ENCODE results near the gene MFAP3. TPM values are rescaled to one million over a fixed set of nuclear protein-coding genes. Genes with fewer than 3 reads are reported as not detected.
"Not testable (repeated sequence)": the region's sequence is repeated elsewhere in the genome, so short reads cannot be mapped to it uniquely, and the experiment has no call there.

The MFAP3 gene
- total RNA-seq, result 24.7 and 25.0 TPM in 2 replicates

DNA sequence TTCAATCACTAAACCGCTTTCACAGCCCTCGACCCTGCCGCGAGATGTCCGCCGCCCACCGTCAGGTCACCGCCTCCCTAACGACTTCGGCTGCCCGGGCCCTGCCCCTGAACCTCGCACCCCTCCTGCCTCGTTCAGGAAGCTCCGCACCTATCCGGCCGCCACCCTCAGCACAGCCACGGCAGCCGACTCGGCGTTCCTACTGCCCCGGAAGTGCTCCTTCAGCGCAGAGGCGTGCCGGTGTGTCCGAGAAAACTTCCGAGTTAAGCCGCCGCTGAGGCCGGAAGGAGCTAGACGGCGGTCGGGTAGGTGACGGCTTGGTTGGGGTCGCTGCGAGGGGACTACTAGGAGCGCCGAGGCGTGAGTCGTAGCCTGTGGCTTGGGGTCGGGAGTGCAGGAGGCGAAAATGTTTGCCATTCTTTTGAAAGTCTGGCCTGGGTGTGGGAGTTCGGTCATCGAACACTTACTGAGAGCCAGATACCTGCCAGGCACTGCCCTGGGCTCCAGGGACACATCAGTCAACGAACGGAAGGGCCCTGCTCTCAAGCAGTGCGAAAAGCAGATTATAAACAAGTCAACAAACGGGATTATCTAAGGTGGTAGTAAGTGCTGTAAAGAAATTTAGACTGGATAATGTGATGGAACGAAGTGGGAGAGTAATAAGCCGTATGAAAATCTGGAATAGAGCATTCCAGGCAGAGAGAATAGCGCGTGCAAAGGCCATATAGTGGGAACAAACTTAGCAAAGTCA lies at the start of gene MFAP3, which contains the start of gene FAM114A2:
TSS of gene MFAP3 (plus strand) at position 261 of the 751 bp plus-strand sequence. CDS start 10,756 bp downstream, outside the sequence.
TSS of gene FAM114A2 (minus strand) at position 204 of the 751 bp plus-strand sequence. CDS start 3,957 bp downstream, outside the sequence.
- intact Hi-C loops (cut with micrococcal nuclease), result loop anchor here (1.0 to 5.0 kb wide), 6 partner anchors 36 to 898 kb away; partner anchors contain the start of genes CNOT8, GALNT10, GEMIN5 and LARP1

DNA sequence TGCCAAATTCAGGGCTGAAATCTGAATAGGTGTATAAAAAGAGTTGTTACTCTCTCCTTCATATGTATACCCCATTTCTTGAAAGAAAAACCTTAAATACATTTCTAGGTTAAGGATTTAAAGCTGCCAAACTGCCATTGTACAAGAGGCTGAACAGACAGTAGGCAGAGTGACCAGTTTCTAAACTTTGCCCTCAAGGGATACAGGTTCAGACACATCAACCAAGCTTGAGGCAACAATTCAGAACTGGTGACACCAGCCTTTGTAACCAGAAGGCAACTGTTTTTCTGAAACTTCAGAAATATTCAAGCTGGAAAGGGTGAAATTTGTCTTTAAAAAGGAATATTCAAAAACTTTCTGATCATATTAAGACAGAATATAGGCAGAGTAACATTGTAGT lies 47.6 kb upstream of the MFAP3 start:
- intact Hi-C loops (cut with micrococcal nuclease), result no loop called here

DNA sequence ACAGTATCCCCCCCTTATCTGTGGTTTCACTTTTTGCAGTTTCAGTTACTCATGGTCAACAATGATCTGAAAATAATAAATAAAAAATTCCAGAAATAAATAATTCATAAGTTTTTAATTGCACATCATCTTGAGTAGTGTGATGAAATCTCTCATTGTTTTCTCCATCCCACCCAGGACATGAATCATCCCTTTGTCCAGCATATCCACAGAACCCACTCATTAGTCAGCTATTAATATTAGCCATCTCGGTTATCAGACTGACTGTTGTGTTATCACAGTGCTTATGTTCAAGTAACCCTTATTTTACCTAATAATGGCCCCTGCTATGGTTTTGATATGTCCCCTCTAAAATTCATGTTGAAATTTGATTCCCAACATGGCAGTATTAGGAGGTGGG lies 40.8 kb upstream of the MFAP3 start:
- intact Hi-C loops (cut with micrococcal nuclease), result no loop called here

DNA sequence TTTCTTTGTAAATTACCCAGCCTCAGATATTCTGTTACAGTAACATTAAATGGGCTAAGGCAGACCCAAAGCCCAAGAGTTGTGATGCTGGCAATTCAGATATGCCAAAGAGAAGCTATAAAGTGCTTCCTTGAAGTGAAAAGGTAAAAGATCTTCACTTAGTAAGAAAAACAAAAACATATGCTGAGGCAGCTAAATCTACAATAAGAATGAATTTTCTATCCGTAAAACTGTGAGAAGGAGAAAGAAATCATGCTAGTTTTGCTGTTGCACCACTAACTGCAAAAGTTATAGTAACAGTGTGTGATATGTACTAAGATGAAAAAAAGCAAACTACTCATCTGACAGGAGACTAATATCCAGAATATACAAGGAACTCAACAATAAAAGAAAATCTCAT lies 40.0 kb upstream of the MFAP3 start:
- intact Hi-C loops (cut with micrococcal nuclease), result no loop called here

DNA sequence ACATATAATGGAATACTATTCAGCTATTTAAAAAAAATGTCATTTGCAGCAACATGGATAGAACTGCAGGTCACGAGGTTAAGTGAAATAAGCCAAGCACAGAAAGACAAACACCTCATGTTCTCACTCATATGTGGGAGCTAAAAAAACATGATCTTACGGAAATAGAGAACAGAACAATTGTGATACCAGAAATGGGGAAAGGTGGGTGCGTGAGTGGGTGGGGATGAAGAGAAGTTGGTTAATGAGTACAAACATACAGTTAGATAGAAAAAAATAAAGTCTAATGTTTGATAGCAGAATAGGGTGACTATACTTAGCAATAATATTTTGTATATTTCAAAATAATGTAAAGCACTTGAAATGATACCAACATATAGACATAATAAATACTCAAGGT lies 38.8 kb upstream of the MFAP3 start:
- intact Hi-C loops (cut with micrococcal nuclease), result no loop called here

DNA sequence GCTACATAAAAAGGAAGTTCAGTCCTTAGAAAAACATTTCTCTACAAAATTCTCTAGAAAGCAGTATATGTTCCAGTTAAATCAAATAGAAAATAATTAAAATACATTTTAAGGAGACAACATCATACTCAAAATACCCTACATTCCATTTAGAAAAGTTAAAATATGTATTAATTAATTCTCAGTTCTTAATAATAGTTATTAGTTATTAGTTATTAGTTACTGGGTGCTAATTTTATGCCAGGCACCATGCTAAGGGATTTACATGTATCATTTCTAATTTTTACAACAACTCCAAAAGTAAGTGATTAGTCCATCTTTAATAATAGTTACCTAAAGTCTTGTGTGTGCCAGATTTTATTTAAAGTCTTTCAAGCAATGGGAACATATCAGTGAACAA lies 38.1 kb upstream of the MFAP3 start:
- intact Hi-C loops (cut with micrococcal nuclease), result no loop called here

DNA sequence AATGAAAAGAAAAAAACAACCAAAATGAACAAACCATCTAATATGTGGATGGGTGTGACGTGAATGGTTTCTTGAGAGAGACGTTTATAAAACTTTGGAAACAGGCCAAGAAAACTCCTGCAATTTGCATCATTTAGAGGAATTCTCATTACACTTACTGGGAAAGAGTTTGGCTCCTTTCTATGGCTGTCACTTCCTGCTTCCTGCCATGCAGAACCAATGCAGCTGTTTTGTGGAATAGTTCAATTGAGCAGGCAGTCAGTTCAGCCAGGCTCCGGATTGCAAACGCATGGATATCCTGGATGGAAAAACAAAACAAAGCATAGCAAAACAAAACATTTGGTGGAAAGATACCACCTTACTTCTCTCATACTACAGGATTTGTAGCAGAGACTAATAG lies 36.7 kb upstream of the MFAP3 start:
- intact Hi-C loops (cut with micrococcal nuclease), result no loop called here

DNA sequence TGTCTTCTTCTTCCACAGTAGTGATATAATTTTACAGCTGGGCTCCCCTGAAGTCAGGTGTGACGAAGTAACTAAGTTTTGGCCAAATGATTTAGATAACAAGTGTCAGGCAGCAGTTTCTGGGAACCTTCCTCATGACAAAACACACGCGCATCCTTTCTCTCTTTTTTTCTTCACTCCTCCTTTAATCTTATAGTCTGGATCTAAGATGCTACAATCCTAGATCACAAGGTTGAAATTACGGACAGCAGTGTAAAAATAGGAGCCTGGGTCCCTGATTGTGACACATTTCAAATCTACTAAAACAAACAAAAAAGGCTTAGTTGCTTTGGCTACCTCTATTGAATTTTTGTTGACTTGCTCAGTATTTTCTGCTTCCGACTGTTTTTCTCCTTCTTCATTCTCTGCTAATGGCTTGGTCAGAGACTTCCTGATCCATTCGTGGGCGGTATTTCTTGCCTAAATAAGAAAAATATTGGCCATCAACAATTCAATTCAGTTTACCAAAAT lies 36.2 kb upstream of the MFAP3 start:
- intact Hi-C loops (cut with micrococcal nuclease), result no loop called here

DNA sequence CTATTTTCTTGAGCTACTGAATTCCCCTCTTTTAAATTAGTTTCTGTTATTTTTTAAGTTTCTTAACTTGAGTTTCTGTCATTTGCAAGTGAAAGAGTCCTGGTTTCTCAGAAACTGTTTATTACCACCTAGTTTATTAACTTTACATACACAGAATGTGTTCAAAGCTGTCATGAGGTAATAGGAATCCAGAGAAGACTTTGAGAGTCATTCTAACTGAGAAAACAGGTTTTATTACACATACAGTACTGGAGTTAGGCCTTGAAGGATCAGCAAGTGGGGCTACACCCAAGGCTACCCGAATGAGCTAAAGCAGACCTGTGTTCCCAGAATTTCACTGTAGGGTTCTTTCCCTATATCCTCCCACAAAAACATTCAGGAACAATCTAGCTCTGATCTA lies 33.1 kb upstream of the MFAP3 start:
- intact Hi-C loops (cut with micrococcal nuclease), result no loop called here

DNA sequence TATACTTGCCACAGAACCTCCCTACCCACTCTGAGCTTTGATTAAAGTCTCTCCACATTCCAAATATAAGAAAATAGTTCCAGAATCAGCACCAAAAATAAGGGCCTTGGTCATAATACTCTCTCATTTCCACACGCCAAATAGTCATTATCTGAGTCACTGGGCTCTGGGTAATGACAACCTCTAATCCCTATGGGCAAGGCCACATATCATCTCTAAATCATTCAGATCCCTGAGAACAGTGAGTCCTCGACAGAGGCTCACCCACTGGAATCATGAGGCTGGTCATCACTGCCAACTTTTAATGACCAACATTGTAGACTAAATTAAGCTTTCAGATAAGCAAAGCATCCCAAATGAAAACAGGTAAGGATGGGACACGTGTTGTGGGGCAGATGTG lies 28.1 kb upstream of the MFAP3 start:
- intact Hi-C loops (cut with micrococcal nuclease), result no loop called here

DNA sequence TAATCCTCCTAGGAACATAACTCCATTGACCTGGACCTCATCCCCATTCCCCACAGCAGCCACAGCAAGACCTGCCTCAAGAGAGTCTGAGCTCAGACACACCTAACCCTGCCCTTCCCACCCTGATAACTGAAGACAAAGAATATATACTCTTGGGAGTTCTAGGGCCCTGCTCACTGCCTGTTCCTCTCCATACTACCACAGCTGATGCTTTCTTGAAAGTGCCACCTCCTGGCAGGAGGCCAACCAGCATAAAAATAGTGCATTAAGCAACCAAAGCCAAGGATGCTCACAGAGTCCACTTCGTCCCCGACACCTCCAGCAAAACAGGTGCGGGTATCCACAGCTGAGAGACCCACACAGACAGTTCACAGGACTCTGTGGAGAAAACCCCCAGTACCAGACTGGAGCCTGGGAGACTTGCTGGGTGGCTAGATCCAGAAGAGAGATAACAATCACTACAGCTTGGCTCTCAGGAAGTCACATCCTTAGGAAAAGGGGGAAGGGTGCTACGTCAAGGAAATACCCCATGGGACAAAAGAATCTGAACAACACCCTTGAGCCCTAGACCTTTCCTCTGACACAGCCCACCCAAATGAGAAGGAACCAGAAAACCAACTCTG lies 23.6 kb upstream of the MFAP3 start:
- intact Hi-C loops (cut with micrococcal nuclease), result no loop called here

DNA sequence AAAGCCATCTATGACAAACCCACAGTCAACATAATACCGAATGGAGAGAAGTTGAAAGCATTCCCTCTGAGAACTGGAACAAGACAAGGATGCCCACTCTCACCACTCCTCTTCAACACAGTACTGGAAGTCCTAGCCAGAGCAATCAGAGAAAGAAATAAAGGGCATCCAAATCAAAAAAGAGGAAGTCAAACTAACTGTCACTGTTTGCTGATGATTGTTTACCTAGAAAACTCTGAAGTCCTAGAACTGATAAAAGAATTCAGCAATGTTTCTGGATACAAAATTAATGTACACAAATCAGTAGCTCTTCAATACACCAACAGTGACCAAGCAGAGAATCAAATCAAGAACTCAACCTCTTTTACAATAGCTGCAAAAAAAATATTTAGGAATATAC lies 19.8 kb upstream of the MFAP3 start:
- intact Hi-C loops (cut with micrococcal nuclease), result not testable (repeated sequence)

DNA sequence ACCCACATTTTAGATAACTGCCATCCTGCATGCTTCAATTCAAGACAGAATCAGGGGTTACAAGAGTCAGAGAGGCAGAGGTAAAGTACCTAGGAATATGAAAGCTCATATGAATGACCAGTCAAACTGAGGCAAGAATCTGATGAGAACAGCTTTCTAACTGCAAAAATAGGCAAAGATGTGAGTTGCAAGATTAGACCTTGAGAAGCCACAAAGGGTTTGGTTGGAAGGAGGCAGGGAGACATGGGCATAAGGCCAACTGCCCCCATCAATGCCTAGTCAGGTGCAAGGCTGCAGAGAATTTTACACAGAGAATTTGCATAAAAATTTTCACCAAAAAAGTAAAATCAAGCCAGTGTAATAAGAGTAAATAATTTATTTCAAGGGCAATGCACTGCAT lies 12.8 kb upstream of the MFAP3 start:
- intact Hi-C loops (cut with micrococcal nuclease), result no loop called here

DNA sequence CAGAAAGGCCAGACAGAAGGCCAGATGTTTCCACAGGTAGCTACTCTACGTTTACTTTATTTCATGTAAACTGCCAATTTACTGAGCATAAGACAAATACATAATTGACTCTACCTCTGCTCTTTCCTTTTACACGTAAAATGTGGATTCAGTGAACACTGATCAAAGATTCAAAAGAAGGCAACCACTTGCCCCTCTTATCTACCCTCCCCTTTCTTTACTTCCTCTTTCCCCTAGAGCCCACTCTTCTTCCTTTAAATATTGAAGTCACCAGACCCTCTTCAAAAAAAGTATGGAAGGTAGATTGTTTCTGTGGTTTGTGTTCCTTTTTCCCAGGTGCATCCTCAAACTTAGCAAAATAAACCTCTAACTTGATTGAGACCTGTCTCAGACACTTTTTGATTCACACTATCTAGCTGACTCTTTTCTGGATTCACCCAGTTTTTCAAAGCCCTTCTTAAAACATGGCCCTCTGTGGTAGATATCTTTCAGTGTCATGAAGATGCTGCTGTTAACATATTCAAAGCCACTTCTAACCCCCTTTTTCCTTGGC lies 6.8 kb upstream of the MFAP3 start:
- intact Hi-C loops (cut with micrococcal nuclease), result no loop called here

DNA sequence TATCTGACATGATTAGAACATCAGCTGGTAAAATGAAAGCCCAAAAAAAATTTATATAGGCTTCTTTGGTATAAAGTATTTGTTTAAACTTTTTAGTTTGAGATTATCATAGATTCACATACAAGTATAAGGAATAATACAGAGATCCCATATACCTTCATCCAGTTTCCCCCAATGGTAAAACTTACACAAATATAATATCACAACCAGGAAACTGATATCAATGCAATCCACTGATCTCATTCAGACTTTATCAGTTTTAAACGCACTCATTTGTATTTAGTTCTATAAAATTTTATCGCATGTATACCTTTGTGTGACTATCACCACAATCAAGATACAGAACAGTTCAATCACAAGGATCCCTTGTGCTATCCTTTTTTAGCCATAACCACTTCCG lies 3.8 kb upstream of the MFAP3 start:
- intact Hi-C loops (cut with micrococcal nuclease), result loop anchor here (5.0 kb wide), 1 partner anchor 902 kb away; the partner anchor contains the start of gene GEMIN5

DNA sequence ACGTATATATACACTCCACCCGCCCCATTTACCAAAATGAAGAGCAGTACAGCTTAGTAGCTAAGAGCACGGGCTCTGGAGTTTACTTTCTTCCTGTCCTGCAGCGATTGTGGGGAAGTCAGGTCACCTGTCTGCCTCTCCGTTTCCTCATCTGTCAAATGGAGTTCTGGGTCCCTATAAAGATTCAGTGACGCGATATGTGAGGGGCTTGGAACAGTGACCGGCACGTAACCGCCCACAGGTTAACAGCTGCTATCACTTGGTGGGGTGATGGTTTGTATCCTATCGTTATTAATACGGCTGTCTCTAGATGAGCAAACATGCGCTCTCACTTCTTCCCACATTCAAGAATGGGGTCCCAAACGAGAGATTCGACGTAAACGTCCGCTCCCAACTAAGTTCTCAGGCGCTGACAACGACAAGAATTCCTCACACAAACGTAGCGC lies 483 bp upstream of the MFAP3 start:
- intact Hi-C loops (cut with micrococcal nuclease), result loop anchor here (1.0 to 5.0 kb wide), 5 partner anchors 152 to 899 kb away; partner anchors contain the start of genes CNOT8, GALNT10, GEMIN5 and LARP1

DNA sequence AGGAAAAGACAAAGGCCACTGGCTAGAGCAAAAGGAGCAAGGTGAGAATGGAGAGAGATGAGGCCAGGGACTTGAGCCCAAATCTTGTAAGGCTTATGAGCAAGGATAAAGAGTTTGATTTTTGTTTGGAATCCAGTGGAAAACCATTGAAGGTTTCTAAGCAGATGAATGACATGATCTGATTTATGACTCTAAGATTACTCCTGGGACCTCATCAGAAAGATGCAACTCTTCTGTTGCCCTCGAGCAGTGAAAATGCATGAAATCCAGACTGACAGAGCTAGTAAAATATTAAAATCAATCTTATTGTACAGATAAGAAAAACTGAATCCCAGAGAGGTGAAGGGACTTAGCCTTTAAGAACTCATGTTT lies 677 bp downstream of the MFAP3 start:
- intact Hi-C loops (cut with micrococcal nuclease), result loop anchor here (1.0 to 5.0 kb wide), 3 partner anchors 36 to 898 kb away; partner anchors contain the start of genes GEMIN5 and LARP1

DNA sequence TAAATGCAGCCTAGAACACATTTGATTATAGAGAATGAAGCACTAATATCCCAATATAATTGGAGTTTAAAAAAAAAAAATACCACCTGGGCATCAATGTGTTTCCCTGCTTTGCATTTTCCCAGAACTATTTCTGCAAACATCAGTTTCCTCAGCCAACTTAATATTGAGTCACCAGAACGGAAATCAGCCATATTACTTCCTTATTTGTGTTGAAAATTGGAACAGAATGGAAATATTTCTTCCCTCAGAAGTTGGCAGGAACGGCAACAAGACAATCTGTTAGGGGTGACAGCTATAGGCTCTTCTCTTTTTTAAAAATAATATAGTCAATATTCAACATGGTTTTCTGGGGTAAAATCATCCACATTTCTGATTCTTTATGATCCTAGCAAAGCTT lies 4.0 kb downstream of the MFAP3 start:
- intact Hi-C loops (cut with micrococcal nuclease), result no loop called here

DNA sequence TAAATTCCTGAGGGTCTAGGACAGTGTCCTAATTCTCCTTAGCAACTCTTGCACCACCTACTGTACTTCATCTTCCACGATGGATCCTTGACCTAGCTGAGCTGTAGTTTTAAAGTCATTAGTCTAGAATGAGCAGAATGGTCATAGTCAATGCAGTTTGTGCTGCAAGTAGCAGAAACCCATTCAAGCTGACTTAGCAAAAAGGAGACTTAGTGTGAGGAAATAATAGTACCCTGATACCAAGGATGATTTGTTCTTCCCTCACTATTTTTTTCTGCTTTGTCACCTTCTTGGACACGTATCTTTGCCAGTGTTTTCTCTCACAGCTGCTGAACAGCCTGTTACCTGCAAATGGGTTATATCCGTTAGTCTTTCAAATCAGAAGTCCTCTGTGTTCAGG lies 5.3 kb downstream of the MFAP3 start:
- intact Hi-C loops (cut with micrococcal nuclease), result no loop called here

DNA sequence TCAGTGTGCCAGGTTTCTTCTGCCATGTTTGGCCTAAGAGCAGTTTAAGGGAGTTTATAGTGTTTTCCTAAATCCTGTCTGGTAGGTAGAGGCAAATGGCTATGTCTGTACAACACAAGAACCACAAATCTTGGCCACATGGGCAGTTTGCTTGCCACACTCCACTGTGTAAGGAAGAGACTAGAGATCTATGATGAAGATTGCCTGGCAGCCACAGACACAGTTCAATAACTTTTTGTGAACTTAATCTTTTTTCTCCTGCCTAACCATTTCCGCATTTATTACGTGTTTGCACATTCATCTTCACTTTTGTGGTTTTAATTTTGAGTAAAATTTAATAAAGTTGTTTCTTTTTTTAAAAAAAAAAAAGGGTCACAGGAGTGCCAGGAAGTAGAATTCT lies 5.8 kb downstream of the MFAP3 start:
- intact Hi-C loops (cut with micrococcal nuclease), result no loop called here

DNA sequence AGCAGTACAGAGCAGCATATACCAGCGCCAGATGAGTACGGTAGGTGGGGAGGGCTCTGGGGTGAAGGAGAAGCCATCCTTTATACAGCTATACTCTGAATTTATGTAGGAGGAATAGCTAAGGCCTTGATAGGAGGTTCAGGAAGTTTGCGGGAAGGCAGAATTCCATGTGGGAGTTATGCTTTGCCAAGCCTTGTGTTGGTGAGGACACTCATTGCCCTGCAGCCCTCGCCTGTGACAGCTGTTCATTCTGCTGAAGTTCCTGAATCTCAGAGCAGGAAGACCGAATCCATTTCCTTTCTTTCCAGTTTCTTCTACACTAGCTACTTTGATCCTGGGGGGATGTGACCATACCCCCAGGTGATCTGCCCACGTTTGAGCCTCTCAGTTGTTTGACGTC lies 7.7 kb downstream of the MFAP3 start:
- intact Hi-C loops (cut with micrococcal nuclease), result no loop called here

DNA sequence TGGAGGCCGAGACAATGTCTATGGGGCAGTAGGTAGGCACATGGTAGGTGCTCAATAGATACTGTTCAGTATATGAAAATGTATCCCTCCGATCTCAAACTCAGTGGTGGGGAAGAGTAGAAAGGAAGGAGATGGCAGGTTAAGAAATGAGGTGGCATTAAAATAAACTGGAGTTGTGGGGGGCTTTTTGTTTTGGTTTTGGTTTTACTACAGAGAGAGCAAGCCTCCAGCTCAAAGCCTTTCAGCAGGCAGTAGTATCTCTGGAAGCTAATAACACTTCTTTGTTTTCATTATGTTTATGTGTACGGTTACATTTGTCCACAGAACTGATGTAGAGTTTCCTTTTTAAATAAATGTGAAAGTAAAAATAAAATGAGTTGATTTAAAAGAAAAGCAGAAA lies 8.6 kb downstream of the MFAP3 start:
- intact Hi-C loops (cut with micrococcal nuclease), result no loop called here

All from T-helper 2 cell treated with Interferon-gamma antibody and Interleukin-4, amounts not matched to agents 100 ng/mL and 5 ng/mL, for 36 hours (primary cell).